SK-N-MC (cell line): ENCODE results near the gene SNX14.

Experiments
- EZH2 ChIP-seq: fragments of 200-600 bp; sonication (generic); IDR thresholded peaks from one replicate; pipeline ENCODE4 v1.6.1; 2017; ENCODE audit warnings: antibody characterized with exemption
- POLR2AphosphoS5 ChIP-seq: IDR thresholded peaks from 2 replicates; pipeline ENCODE4 v1.6.1; 2012; ENCODE audit warnings: mild to moderate bottlenecking, low read depth, low read length, borderline replicate concordance

DNA sequence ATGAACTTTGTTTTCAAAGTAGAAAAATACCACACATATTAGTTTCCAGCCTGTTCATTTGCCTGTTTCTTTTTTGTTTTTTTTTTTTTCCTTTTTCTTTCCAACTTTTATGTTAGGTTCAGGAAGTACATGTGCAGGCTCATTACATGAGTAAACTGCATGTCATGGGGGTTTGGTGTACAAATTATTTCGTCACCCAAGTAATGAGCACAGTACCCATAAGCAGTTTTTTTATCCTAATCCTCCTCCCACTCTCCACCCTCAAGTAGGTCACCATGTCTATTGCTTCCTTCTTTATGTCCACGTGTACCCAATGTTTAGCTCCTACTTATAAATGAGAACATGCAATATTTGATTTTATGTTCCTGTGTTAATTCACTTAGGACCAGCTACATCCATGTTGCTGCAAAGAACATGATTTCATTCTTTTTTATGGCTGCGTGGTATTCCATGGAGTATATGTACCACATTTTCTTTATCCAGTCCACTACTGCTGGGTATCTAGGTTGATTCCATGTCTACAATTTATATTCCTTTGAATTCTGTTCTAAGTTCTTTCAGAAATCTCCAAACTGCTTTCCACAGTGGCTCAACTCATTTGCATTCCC, 31.8 kb downstream of the SNX14 start:
- no peak for TF ChIP-seq EZH2
- TF ChIP-seq POLR2AphosphoS5: no peak
